ENCODE results near the gene MAD1L1.
"Not testable (repeated sequence)": the region's sequence is repeated elsewhere in the genome, so short reads cannot be mapped to it uniquely, and the experiment has no call there.

The MAD1L1 gene

GRCh38 chr7:1997537-1998076, 235.1 kb downstream of the MAD1L1 start:
- Histone ChIP-seq H3K27me3 (ENCODE audit: insufficient read depth, poor library complexity, severe bottlenecking) (no peaks in the 10 kb centered on the region), H3K4me3 (ENCODE audit: severe bottlenecking) (no peak overlapping the region), H3K9me3 (ENCODE audit: severe bottlenecking) (no peaks in the 10 kb centered on the region), H3K27ac (ENCODE audit: poor library complexity, severe bottlenecking) (no peak overlapping the region), H3K4me1 (ENCODE audit: insufficient read depth, poor library complexity, severe bottlenecking) (no peaks in the 10 kb centered on the region), H3K36me3 (ENCODE audit: low read depth) (no peaks in the 10 kb centered on the region)
- TF ChIP-seq CTCF (IDR thresholded peaks at IDR 0.05; ENCODE audit: poor library complexity, severe bottlenecking): no peak
- ATAC-seq (ENCODE audit: low read depth) (no peak), DNase-seq (ENCODE audit: low spot score) (no peak)

- Histone ChIP-seq H3K4me1 (ENCODE audit: insufficient read depth, poor library complexity, severe bottlenecking) (no peaks in the 10 kb centered on the region), H3K4me3 (ENCODE audit: severe bottlenecking) (no peak overlapping the region), H3K36me3 (ENCODE audit: low read depth) (no peaks in the 10 kb centered on the region), H3K27ac (ENCODE audit: poor library complexity, severe bottlenecking) (no peak overlapping the region), H3K9me3 (ENCODE audit: severe bottlenecking) (no peaks in the 10 kb centered on the region), H3K27me3 (ENCODE audit: insufficient read depth, poor library complexity, severe bottlenecking) (no peaks in the 10 kb centered on the region)
- no peak for DNase-seq (ENCODE audit: low spot score)
- no peak for TF ChIP-seq CTCF (IDR thresholded peaks at IDR 0.05; ENCODE audit: poor library complexity, severe bottlenecking)
- ATAC-seq (ENCODE audit: low read depth): no peak
These were observed 235.9 kb downstream of the MAD1L1 start for GRCh38 chr7:1996816-1997215.

- H3K27me3 ChIP-seq (ENCODE audit: insufficient read depth, poor library complexity, severe bottlenecking); H3K4me3 ChIP-seq (ENCODE audit: severe bottlenecking); H3K9me3 ChIP-seq (ENCODE audit: severe bottlenecking); H3K36me3 ChIP-seq (ENCODE audit: low read depth); ATAC-seq (ENCODE audit: low read depth); H3K4me1 ChIP-seq (ENCODE audit: insufficient read depth, poor library complexity, severe bottlenecking); H3K27ac ChIP-seq (ENCODE audit: poor library complexity, severe bottlenecking); DNase-seq (ENCODE audit: low spot score): not testable (repeated sequence)
These were observed 236.8 kb downstream of the MAD1L1 start for GRCh38 chr7:1995911-1996420.

- no peak for ATAC-seq (ENCODE audit: low read depth)
- no peak for DNase-seq (ENCODE audit: low spot score)
- Histone ChIP-seq H3K27ac (ENCODE audit: poor library complexity, severe bottlenecking) (no peak overlapping the region), H3K27me3 (ENCODE audit: insufficient read depth, poor library complexity, severe bottlenecking) (no peaks in the 10 kb centered on the region), H3K4me1 (ENCODE audit: insufficient read depth, poor library complexity, severe bottlenecking) (no peaks in the 10 kb centered on the region), H3K4me3 (ENCODE audit: severe bottlenecking) (no peak overlapping the region), H3K9me3 (ENCODE audit: severe bottlenecking) (no peaks in the 10 kb centered on the region), H3K36me3 (ENCODE audit: low read depth) (no peaks in the 10 kb centered on the region)
- no peak for TF ChIP-seq CTCF (IDR thresholded peaks at IDR 0.05; ENCODE audit: poor library complexity, severe bottlenecking)
These were observed 237.3 kb downstream of the MAD1L1 start for GRCh38 chr7:1995426-1995825.

- TF ChIP-seq CTCF (IDR thresholded peaks at IDR 0.05; ENCODE audit: poor library complexity, severe bottlenecking): no peak
- ATAC-seq (ENCODE audit: low read depth): no peak
These were observed 237.8 kb downstream of the MAD1L1 start for GRCh38 chr7:1994931-1995330.

More at GRCh38 chr7:1994931-1995330, 237.8 kb downstream of the MAD1L1 start:
- Histone ChIP-seq H3K4me1 (ENCODE audit: insufficient read depth, poor library complexity, severe bottlenecking) (no peaks in the 10 kb centered on the region), H3K4me3 (ENCODE audit: severe bottlenecking) (no peak overlapping the region), H3K36me3 (ENCODE audit: low read depth) (no peaks in the 10 kb centered on the region), H3K27ac (ENCODE audit: poor library complexity, severe bottlenecking) (no peak overlapping the region), H3K9me3 (ENCODE audit: severe bottlenecking) (no peaks in the 10 kb centered on the region), H3K27me3 (ENCODE audit: insufficient read depth, poor library complexity, severe bottlenecking) (no peaks in the 10 kb centered on the region)
- DNase-seq (ENCODE audit: low spot score): no peak

Measured in RWPE2 (cell line).